Right cardiac atrium (tissue), 5 donors: ENCODE data around the gene EFCAB5. TPM values are rescaled to one million over a fixed set of nuclear protein-coding genes. Genes with fewer than 3 reads are reported as not detected.

Source experiments
- microRNA-seq, 2 donors: library from miRNA; unstranded; fragments of <30 nt; microRNA quantifications; one replicate each; pipeline ENCODE4 v1.2.0, GENCODE V29; 2020 to 2021
- polyA plus RNA-seq: library from polyadenylated mRNA; stranded (reverse); fragments of 200-250 nt; gene quantifications from one replicate; pipeline ENCODE4 v1.2.3, GENCODE V29; 2013
- total RNA-seq, 4 donors: library from RNA; stranded (reverse); fragmentation: NEBNext Ultra II Directional; extraction: Animal tissue kit (Norgen Biotek cat#: 25700); gene quantifications; one replicate each; pipeline ENCODE4 v1.2.1, GENCODE V29; 2021
- donor health status: healthy with polysubstance abuse.
- donor health status: DM: no; HTN: yes; CAD: no.
- donor health status: DM: no; HTN: no; CAD: no.
- donor health status: DM: no; HTN: yes; CAD: no; lungs with severe emphysema.
- donor health status: DM: yes; HTN: yes; CAD: no.

The EFCAB5 gene
- total and polyA plus RNA-seq, 5 donors = 0.18 to 1.1 (median 0.45) TPM; not detected in 1

Small RNA genes lying within 50 kb of the gene (microRNA-seq; reads per million reads assigned to microRNA genes)
- 0 reads per million in 2 donors for gene MIR423

Other genes starting within 250 kb of the EFCAB5 start
- 10 to 100 TPM; 37.3 to 43.5 (median 38.0) TPM for gene SSH2, start 11.4 kb upstream of the EFCAB5 start, total RNA-seq
- 18.8 TPM for gene SSH2, start 11.4 kb upstream of the EFCAB5 start, polyA plus RNA-seq
- 10 to 100 TPM; 23.0 to 28.9 (median 25.0) TPM for gene NSRP1, start 175.2 kb downstream of the EFCAB5 start, total RNA-seq
- 29.9 TPM for gene NSRP1, start 175.2 kb downstream of the EFCAB5 start, polyA plus RNA-seq